ENCODE results near the gene UNC5C. TPM values are rescaled to one million over a fixed set of nuclear protein-coding genes. Genes with fewer than 3 reads are reported as not detected.
A peak's percentile ranks its signal among the peaks of the same experiment; 100 is the strongest.

The UNC5C gene
- total RNA-seq, 2 donors from 2014 or later, result 0.52 to 2.0 TPM

DNA sequence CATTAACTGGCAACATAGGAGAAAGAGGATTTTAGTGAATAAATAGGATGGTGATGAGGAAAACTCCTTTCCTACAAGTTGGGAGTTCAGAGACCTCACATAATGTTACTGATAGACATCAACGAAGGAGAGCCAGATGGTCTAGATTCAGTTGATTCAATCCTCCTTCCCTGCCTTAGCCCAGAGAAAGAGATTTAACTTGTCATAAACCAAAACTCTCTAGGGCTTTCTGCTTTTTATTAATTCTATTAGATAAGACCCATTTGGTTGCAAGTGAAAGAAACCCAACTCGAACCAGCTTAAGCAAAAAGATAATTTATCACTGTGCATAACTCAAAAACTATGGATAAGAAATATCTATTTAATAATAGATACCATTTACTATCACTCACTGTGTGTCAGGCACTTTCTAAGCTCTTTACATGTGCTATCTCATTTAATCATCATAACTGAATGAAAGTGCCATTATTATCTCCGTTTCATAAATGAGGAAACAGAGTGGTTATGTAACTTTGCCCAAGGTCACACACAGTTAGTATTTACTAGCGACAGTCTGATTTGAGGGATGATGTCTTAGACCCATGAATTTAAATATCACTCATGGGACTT, 4.3 kb upstream of the UNC5C start:
- Histone ChIP-seq H3K4me3 (no peak overlapping the region), H3K9me3 (no peaks in the 10 kb centered on the region), H3K27ac (no peak overlapping the region), H3K36me3 (replicated peaks in 1 of 2; ENCODE audit: insufficient read depth in 1 of 2, low read depth in 2 of 2) (no peaks in the 10 kb centered on the region), H3K27me3 (peaks cover 0 to 3% of the 10 kb centered on the region in 2 donors), H3K4me1 (peaks cover 14% of the 10 kb centered on the region)
- ATAC-seq (no peak), DNase-seq (no peak)
- TF ChIP-seq, protein P1, sequence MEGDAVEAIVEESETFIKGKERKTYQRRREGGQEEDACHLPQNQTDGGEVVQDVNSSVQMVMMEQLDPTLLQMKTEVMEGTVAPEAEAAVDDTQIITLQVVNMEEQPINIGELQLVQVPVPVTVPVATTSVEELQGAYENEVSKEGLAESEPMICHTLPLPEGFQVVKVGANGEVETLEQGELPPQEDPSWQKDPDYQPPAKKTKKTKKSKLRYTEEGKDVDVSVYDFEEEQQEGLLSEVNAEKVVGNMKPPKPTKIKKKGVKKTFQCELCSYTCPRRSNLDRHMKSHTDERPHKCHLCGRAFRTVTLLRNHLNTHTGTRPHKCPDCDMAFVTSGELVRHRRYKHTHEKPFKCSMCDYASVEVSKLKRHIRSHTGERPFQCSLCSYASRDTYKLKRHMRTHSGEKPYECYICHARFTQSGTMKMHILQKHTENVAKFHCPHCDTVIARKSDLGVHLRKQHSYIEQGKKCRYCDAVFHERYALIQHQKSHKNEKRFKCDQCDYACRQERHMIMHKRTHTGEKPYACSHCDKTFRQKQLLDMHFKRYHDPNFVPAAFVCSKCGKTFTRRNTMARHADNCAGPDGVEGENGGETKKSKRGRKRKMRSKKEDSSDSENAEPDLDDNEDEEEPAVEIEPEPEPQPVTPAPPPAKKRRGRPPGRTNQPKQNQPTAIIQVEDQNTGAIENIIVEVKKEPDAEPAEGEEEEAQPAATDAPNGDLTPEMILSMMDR (IDR thresholded peaks at IDR 0.05), result no peak
- TF ChIP-seq POLR2A (IDR thresholded peaks at IDR 0.05), result no peak
- WGBS, 2 donors, result 24 to 36% methylated on average over 4 of the region's 4 CpGs
- intact Hi-C loops (cut with DNase I), result no loop called here

DNA sequence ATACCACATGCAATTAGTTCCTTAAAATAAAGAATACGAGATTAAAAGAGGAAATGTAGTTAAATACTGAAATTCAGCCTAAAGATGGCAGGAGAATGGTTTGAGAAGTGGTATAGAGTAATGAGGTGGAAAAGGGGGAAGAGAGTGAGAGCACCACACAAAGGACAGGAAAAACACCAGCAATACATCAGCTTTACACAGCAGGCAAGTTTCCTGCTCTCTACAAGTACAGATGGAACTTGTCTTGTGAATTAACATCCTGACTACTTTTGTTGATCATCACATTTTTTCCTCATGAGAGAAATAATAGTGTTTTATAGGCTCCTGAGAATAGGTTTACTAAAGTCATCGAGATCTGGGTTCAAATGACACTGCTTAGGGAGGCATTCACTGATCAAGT, 2.9 kb upstream of the UNC5C start:
- intact Hi-C loops (cut with DNase I), result no loop called here
- TF ChIP-seq POLR2A (IDR thresholded peaks at IDR 0.05), result no peak
- TF ChIP-seq, protein P1 (IDR thresholded peaks at IDR 0.05), result no peak
- peaks cover 23% of the 10 kb centered on the region for H3K4me1 ChIP-seq
- no peak for ATAC-seq
- H3K36me3 ChIP-seq (replicated peaks in 1 of 2; ENCODE audit: insufficient read depth in 1 of 2, low read depth in 2 of 2), result no peaks in the 10 kb centered on the region
- WGBS, 2 donors, result 55 to 66% methylated on average over 2 of the region's 2 CpGs
- H3K9me3 ChIP-seq, result no peaks in the 10 kb centered on the region
- no peak for DNase-seq
- H3K27me3 ChIP-seq, result peaks cover 0 to 3% of the 10 kb centered on the region in 2 donors
- H3K4me3 ChIP-seq, result no peak overlapping the region
- no peak overlapping the region for H3K27ac ChIP-seq

DNA sequence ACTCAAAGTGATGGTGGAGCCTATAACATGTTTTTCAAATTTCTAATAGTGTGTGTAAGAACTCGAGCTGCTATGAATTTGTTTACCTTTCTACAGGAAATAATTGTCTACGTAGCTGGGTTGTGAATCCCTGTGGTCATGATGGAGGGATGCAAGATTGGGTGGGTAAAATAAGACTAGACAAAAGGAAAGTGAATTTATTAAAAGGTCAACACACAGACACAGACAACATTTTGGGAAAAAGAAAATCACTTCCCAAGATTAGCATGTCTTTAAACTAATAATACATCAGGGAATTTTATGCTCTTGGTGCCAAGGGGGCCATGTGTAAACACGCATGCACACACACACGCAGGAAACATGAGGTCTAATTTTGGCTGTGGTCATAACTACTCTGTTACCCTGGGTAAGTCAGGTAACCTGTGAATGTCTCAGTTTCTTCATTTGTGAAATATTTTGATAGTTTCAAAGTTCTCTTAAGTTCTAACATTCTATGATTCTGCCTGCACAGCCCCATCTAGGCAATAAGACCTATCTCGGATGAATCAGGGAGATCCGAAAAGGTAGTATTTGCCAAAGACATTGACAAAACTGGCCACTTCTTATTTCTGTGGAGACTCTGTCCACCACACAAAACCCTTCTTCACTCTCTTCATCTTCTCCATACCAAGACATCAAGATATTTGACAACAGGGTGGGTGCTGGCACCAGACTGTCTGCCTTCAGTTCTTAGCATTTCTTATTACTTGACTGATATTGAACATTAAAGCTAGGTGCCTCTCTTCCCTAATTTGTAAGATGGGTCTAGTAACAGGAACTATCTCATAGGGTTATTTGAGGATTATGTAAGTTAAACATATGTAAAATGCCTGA, 1.6 kb upstream of the UNC5C start:
- H3K27me3 ChIP-seq, result peaks cover 0 to 3% of the 10 kb centered on the region in 2 donors

DNA sequence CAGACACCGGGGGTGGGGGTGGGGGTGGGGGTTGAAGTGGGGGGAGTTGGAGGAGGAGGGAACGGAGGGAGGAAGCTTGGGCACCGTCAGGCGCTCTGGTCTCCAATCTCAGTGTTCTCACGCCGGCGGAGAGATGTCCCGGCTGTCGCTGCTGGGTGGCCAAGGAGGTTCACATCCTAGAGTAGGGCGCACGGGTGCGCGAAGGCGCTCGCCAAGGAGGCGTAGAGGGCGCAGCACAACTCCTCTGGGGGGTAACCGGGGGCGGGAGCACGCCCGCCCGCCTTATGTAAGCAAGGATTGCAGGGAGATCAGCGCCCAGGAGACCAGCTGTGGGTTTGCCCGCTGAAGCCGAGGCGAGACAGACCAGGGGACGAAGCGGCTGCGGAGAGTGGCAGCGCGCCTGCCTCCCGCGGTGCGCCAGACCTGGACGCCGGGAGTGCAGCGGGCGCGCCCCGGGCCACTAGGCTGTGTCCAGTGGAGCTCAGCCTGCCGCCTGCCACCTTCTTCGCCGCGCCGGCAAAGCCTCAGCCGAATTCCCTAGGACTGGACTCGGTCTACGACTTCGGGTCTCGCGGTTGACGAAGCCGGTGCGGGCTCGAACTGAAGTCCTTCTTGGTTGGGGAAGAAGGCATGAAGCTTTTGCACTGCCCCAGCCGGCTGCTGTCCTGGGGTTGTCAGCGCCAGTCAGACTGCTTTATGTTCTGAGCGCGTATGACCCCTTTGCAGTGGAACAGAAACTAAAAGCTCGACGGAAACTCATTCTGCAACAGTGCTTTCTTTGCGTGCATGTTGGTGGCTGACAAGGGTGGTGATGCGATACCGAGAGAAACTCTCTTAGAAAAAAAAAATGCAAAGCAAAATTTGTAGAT, 707 bp upstream of the UNC5C start:
- intact Hi-C loops (cut with DNase I), result no loop called here
- no peak for TF ChIP-seq POLR2A (IDR thresholded peaks at IDR 0.05)
- TF ChIP-seq, protein P1 (IDR thresholded peaks at IDR 0.05), result no peak
- peaks cover 0 to 3% of the 10 kb centered on the region in 2 donors for H3K27me3 ChIP-seq
- peaks cover 23% of the 10 kb centered on the region for H3K4me1 ChIP-seq
- H3K4me3 ChIP-seq, result peak overlapping the region in 1 of 2 donors; percentile 23
- H3K9me3 ChIP-seq, result no peaks in the 10 kb centered on the region
- ATAC-seq (peak; percentile 30), DNase-seq (peak; percentile 10 to 31 (median 21))
- 0 to 1% methylated on average over 51 to 56 of the region's 64 CpGs for WGBS, 2 donors
- H3K27ac ChIP-seq, result no peak overlapping the region
- no peaks in the 10 kb centered on the region for H3K36me3 ChIP-seq (replicated peaks in 1 of 2; ENCODE audit: insufficient read depth in 1 of 2, low read depth in 2 of 2)

More for the DNA sequence above, 1.6 kb upstream of the UNC5C start:
- H3K27ac ChIP-seq, result no peak overlapping the region
- H3K36me3 ChIP-seq (replicated peaks in 1 of 2; ENCODE audit: insufficient read depth in 1 of 2, low read depth in 2 of 2), result no peaks in the 10 kb centered on the region
- H3K9me3 ChIP-seq, result no peaks in the 10 kb centered on the region
- TF ChIP-seq POLR2A (IDR thresholded peaks at IDR 0.05), result no peak
- TF ChIP-seq, protein P1 (IDR thresholded peaks at IDR 0.05), result no peak
- H3K4me3 ChIP-seq, result no peak overlapping the region
- DNase-seq (no peak), ATAC-seq (no peak)
- WGBS, 2 donors, result 44 to 49% methylated on average over 6 of the region's 6 CpGs
- intact Hi-C loops (cut with DNase I), result no loop called here
- peaks cover 23% of the 10 kb centered on the region for H3K4me1 ChIP-seq
